Astrocyte of the cerebellum (primary cell): ENCODE measurements around the gene ANGPT4.

Experiments
- DNase-seq: peaks from one replicate; pipeline ENCODE4 v3.0.0-alpha.2; 2011; ENCODE audit warnings: low read depth
- H3K4me3 ChIP-seq: 2 replicates; pipeline ENCODE4 v1.5.1; 2011; ENCODE audit warnings: mild to moderate bottlenecking, low read depth, low read length, moderate library complexity
- in situ Hi-C: cut with HindIII; loops from 2 replicates; pipeline ENCODE4 v1.10.0; 2017; ENCODE audit warnings: low sequenced_read_pairs
- TF ChIP-seq, protein P1 (sequence below): IDR thresholded peaks from 2 replicates; pipeline ENCODE4 v1.5.1; 2012; ENCODE audit warnings: low read length, low read depth, moderate library complexity, mild to moderate bottlenecking; ENCODE audit errors: missing control alignments

Gene ANGPT4

DNA sequence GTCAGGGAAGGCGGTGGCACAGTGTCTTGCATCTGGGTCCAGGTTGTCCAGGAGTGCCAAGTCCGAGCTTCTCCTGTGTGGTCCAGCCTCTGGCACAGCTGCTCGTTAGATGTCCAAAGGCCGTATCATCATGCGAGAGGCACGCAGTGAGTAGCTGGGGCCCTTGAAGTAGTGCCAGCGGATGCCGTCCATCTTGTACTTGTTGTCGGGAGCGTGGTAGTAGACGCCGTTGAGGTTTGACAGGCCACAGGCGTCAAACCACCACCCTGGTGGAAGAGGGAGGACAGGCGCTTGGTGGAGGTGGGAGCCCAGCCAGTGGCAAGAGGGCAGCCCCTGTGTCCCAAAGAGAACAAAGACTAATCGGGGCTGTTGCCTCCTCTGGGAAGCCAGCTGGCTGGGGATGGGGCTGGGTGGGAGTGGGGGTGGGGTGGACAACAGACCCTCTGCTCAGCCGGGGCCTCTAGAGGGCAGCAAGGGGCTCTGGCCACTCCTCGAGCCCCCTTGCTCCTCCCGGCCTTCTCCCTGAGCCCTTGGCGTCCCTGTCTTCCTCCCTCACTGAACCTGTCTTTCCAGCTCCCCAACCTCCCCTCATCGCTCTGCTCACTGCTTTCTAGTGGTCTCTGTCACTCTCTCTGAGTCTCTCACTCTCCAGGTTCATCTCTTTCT lies 43.1 kb downstream of the ANGPT4 start:
- no peak for DNase-seq
- in situ Hi-C loops = no loop called here
- TF ChIP-seq, protein P1, sequence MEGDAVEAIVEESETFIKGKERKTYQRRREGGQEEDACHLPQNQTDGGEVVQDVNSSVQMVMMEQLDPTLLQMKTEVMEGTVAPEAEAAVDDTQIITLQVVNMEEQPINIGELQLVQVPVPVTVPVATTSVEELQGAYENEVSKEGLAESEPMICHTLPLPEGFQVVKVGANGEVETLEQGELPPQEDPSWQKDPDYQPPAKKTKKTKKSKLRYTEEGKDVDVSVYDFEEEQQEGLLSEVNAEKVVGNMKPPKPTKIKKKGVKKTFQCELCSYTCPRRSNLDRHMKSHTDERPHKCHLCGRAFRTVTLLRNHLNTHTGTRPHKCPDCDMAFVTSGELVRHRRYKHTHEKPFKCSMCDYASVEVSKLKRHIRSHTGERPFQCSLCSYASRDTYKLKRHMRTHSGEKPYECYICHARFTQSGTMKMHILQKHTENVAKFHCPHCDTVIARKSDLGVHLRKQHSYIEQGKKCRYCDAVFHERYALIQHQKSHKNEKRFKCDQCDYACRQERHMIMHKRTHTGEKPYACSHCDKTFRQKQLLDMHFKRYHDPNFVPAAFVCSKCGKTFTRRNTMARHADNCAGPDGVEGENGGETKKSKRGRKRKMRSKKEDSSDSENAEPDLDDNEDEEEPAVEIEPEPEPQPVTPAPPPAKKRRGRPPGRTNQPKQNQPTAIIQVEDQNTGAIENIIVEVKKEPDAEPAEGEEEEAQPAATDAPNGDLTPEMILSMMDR = no peak
- no peak overlapping the region for H3K4me3 ChIP-seq

DNA sequence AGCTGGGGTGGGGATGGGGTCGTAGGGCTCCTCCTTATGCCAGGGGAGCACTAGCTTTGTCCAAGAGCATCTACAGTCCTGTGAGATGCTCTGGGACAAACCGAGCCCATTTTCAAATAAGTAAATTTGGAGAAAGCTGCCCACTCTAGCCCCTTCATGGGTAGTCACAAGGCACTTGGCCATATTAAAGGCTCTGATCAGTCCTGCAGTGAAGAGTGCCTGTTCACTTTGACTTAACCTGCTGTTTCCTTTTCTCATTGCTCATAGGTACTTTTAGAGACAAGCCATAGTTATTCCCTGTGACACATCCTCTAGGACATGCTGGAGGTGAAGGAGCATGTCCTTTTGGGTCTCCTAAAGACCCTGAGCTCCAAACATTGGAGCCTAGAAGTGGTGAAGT lies 44.2 kb downstream of the ANGPT4 start:
- H3K4me3 ChIP-seq = no peak overlapping the region
- DNase-seq = no peak
- in situ Hi-C loops = no loop called here
- TF ChIP-seq, protein P1 = no peak

DNA sequence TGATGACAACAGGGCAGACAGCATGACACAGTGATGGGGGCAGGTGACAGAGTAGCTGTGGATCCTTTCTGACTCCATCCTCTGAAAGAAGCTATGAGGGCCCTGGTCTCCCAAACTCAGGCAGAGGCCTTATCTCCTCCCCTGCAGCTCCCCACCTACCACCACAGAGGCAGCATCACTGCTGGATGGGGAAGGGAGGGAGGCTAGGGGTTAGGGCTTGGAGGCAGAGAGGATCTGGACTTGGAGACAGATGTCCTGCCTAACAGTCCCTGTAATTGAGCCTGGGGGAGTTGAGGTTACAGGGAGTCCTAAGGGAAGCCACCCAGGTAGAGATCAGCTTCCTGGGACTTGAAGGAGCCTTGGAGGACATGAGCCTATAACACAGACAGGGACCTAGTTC lies 44.7 kb downstream of the ANGPT4 start:
- no peak for DNase-seq
- in situ Hi-C loops = no loop called here
- no peak overlapping the region for H3K4me3 ChIP-seq
- TF ChIP-seq, protein P1 = no peak

DNA sequence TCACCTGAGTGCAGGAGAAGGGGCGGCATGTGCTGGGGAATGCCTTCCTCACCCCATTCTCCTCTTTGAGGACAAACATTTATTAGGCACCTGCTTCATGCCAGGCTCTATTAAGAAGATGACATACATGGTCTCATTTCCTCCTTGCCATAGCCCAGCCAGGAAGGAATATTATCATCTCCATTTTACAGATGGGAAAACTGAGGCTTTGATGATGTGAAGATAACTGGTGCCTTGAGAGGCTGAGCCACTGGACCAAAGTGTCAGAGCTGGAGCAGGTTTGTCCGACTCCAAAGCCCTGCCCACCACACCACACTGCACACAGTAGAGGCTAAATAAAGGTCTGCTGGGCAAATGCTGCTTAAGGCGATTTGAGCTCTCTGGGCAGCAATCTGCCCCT lies 45.4 kb downstream of the ANGPT4 start:
- in situ Hi-C loops = no loop called here
- TF ChIP-seq, protein P1 = no peak
- no peak overlapping the region for H3K4me3 ChIP-seq
- DNase-seq = no peak

DNA sequence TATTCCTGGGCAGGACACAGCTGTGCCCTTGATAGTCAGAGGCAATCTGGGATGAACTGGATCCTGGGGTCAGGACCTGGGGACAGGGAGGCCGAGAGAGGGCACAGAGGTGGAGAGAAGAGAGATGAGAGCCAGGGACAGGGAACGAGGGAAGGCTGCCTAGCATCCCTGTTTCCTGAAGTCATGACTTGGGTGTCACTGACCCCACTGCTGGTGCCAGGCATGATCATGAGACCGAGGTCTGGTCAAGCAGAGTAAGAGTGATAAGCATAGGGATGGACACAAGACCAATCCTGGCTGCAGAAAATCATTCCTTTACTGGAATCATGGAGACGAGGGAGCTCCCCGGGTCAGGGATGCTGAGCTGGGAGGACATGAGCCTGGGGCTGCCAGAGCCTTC lies 46.5 kb downstream of the ANGPT4 start:
- in situ Hi-C loops = no loop called here
- H3K4me3 ChIP-seq = no peak overlapping the region
- TF ChIP-seq, protein P1 = no peak
- no peak for DNase-seq

DNA sequence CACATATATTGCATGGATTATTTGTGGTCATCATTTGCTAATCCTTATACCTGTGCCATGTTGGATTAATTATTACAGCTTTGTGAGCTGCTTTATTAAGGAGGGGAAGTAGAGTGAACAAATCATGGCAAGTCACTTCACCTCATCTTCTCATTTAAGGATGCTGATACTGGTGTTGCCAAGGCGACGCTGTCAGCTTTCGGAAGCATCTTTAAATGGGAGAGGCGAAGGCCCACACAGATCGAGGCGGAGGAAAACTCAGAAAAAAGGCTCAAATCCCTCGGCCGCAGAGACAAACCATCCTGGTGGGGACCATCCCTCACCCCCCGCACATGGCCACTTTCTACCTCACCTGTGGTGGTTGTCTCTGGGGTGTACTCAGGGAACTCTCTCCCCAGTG lies 47.9 kb downstream of the ANGPT4 start:
- in situ Hi-C loops = no loop called here
- no peak overlapping the region for H3K4me3 ChIP-seq
- TF ChIP-seq, protein P1 = no peak
- DNase-seq = no peak

- TF ChIP-seq, protein P1 = no peak
- DNase-seq = no peak
- in situ Hi-C loops = no loop called here
- H3K4me3 ChIP-seq = no peak overlapping the region
Measured at GRCh38 chr20:865440-865839, 50.7 kb downstream of the ANGPT4 start.
